Suprapubic skin (tissue), 4 donors: ENCODE data around the gene ANO2.

Experiments used
- CTCF ChIP-seq, 2 donors: fragments of 200-600 bp in 1 of 2; fragments of 450-650 bp in 1 of 2; sonication (generic) in 1 of 2; IDR thresholded peaks; one replicate each; pipeline ENCODE4 v1.5.1; 2016 to 2019; ENCODE audit warnings: antibody characterized with exemption in 2 of 2, mild to moderate bottlenecking in 1 of 2, moderate library complexity in 1 of 2
- POLR2A ChIP-seq, 2 donors: fragments of 450-650 bp; IDR thresholded peaks; one replicate each; pipeline ENCODE4 v1.6.1; 2017; ENCODE audit warnings: antibody characterized with exemption in 2 of 2, mild to moderate bottlenecking in 2 of 2, moderate library complexity in 2 of 2
- POLR2AphosphoS5 ChIP-seq, 3 donors: sonication (generic); formaldehyde crosslinking; IDR thresholded peaks; one replicate each; pipeline ENCODE4 v1.6.1; 2017; ENCODE audit warnings: antibody characterized with exemption in 3 of 3

GRCh38 chr12:5733916-5734315, 211.1 kb downstream of the ANO2 start:
- TF ChIP-seq CTCF (IDR thresholded peaks at IDR 0.05) (no peak), POLR2AphosphoS5 (IDR thresholded peaks at IDR 0.05) (no peak), POLR2A (IDR thresholded peaks at IDR 0.05) (no peak)
